A673 (cell line): ENCODE measurements around the gene IL36B. TPM values are rescaled to one million over a fixed set of nuclear protein-coding genes. Genes with fewer than 3 reads are reported as not detected.

Experiments used
- BruUV-seq: library from RNA; stranded (reverse); fragments of 400-500 nt; replicated peaks from 2 replicates; lab custom pipeline; 2021; lab: Mats Ljungman, UMichigan
- CTCF ChIA-PET: fragments of 300-600 bp; sonication (Branson Sonifier 250); formaldehyde crosslinking; loops from one replicate; lab custom pipeline; 2022; ENCODE audit warnings: antibody characterized with exemption; lab: Charles Lee
- POLR2A ChIA-PET: fragments of 300-600 bp; sonication (Branson Sonifier 250); formaldehyde crosslinking; loops from one replicate; lab custom pipeline; 2022; ENCODE audit warnings: antibody characterized with exemption; ENCODE audit not compliant: low non-redundant PET; lab: Charles Lee
- DNase-seq: peaks from one replicate; pipeline ENCODE4 v3.0.0-alpha.2; 2015; ENCODE audit warnings: low spot score
- H3K27ac ChIP-seq: fragments of 200-600 bp; sonication (generic); 2 replicates; pipeline ENCODE4 v1.5.1; 2016; ENCODE audit warnings: mixed run types, low read depth, mild to moderate bottlenecking, mixed read lengths, antibody characterized with exemption, low read length; ENCODE audit not compliant: poor library complexity, severe bottlenecking
- H3K27me3 ChIP-seq: fragments of 200-600 bp; sonication (generic); replicated peaks from 2 replicates; pipeline ENCODE4 v1.6.1; 2017; ENCODE audit warnings: mixed run types, low read depth, mild to moderate bottlenecking, mixed read lengths, antibody characterized with exemption, low read length; ENCODE audit not compliant: insufficient read depth, poor library complexity
- H3K36me3 ChIP-seq: fragments of 200-600 bp; sonication (generic); 2 replicates; pipeline ENCODE4 v1.6.1; 2016; ENCODE audit warnings: mixed run types, mild to moderate bottlenecking, mixed read lengths, antibody characterized with exemption, low read length; ENCODE audit not compliant: insufficient read depth, poor library complexity, severe bottlenecking
- H3K4me1 ChIP-seq: fragments of 200-600 bp; sonication (generic); 2 replicates; pipeline ENCODE4 v1.6.1; 2017; ENCODE audit warnings: mixed run types, mild to moderate bottlenecking, mixed read lengths, antibody characterized with exemption, low read length; ENCODE audit not compliant: insufficient read depth, poor library complexity, severe bottlenecking
- H3K4me3 ChIP-seq: fragments of 200-600 bp; sonication (generic); 2 replicates; pipeline ENCODE4 v1.5.1; 2016; ENCODE audit warnings: low read depth, mixed run types, mild to moderate bottlenecking, mixed read lengths, low read length; ENCODE audit not compliant: poor library complexity, severe bottlenecking
- H3K9me3 ChIP-seq: fragments of 200-600 bp; sonication (generic); 2 replicates; pipeline ENCODE4 v1.6.1; 2016; ENCODE audit warnings: mixed run types, low read depth, mild to moderate bottlenecking, mixed read lengths, antibody characterized with exemption, low read length; ENCODE audit not compliant: poor library complexity, severe bottlenecking
- EZH2 ChIP-seq: fragments of 200-600 bp; sonication (generic); IDR thresholded peaks from 2 replicates; pipeline ENCODE4 v1.6.1; 2017; ENCODE audit warnings: borderline replicate concordance, low read depth, mild to moderate bottlenecking, mixed read lengths, antibody characterized with exemption, low read length; ENCODE audit not compliant: poor library complexity, severe bottlenecking
- intact Hi-C: fragments of 100-400 bp; cut with micrococcal nuclease; formaldehyde crosslinking; loops from one replicate; pipeline ENCODE4 v1.10.0; 2022; ENCODE audit not compliant: unreplicated experiment
- total RNA-seq: library from RNA; stranded (reverse); gene quantifications from 2 replicates; pipeline ENCODE4 v1.2.3, GENCODE V29; 2021
- TF ChIP-seq, protein P1 (sequence below): fragments of 300-800, 200-600 bp; sonication (generic); conservative IDR thresholded peaks from 2 replicates; pipeline ENCODE4 v1.5.1; 2017; ENCODE audit warnings: low read depth, mild to moderate bottlenecking, antibody characterized with exemption, low read length, moderate library complexity, mixed read lengths

Gene IL36B
- total RNA-seq, 1 experiment from 2014 or later = not detected

DNA sequence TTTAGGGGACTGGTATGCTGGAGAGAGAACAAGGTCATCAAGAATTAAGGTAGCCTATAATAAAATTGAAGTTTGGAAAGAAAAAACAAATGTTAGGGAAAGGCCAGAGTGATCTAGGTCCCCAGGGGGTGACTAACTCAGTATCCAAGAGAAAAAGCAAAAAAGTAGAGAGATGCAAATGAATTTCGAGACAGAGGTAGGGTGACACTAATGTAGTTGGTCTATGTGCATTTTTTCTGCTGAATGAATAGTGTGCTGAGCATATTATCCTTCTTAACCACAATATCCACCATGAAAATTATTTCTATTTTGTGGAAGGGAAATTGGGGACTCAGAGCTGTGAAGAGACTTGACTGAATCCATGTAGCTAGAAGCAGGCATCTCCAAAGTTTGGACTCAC, 37.6 kb downstream of the IL36B start:
- Histone ChIP-seq H3K36me3 (no peaks in the 10 kb centered on the region), H3K4me3 (no peak overlapping the region), H3K9me3 (no peaks in the 10 kb centered on the region), H3K4me1 (no peaks in the 10 kb centered on the region), H3K27ac (no peak overlapping the region), H3K27me3 (peaks cover 25% of the 10 kb centered on the region)
- POLR2A ChIA-PET = no interaction called here
- intact Hi-C loops = no loop called here
- CTCF ChIA-PET = no interaction called here
- BruUV-seq = no TSS peak
- TF ChIP-seq, protein P1, sequence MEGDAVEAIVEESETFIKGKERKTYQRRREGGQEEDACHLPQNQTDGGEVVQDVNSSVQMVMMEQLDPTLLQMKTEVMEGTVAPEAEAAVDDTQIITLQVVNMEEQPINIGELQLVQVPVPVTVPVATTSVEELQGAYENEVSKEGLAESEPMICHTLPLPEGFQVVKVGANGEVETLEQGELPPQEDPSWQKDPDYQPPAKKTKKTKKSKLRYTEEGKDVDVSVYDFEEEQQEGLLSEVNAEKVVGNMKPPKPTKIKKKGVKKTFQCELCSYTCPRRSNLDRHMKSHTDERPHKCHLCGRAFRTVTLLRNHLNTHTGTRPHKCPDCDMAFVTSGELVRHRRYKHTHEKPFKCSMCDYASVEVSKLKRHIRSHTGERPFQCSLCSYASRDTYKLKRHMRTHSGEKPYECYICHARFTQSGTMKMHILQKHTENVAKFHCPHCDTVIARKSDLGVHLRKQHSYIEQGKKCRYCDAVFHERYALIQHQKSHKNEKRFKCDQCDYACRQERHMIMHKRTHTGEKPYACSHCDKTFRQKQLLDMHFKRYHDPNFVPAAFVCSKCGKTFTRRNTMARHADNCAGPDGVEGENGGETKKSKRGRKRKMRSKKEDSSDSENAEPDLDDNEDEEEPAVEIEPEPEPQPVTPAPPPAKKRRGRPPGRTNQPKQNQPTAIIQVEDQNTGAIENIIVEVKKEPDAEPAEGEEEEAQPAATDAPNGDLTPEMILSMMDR = no peak
- TF ChIP-seq EZH2 = no peak
- DNase-seq = no peak

DNA sequence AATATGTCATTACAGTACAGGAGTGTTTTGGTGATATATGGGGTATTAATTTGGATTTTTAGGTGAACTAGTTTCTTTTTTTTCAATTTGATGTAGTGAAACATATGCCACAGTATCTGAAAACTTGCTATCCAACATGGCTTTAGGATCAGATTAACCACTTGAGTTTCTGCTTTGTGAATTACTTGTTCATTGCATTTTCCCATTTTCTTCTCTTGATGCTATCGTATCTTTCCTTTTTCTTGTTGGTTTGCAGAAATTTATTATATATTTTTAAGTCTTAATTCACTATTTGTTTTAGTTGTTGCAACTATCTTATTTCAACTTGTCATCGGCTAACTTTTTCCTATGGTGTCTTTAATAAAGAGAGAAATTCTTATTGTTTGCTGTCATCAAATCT, 38.6 kb downstream of the IL36B start:
- Histone ChIP-seq H3K4me1 (no peaks in the 10 kb centered on the region), H3K9me3 (no peaks in the 10 kb centered on the region), H3K27ac (no peak overlapping the region), H3K36me3 (no peaks in the 10 kb centered on the region), H3K4me3 (no peak overlapping the region), H3K27me3 (peaks cover 25% of the 10 kb centered on the region)
- ChIA-PET POLR2A (no interaction called here), CTCF (no interaction called here)
- TF ChIP-seq, protein P1 = no peak
- TF ChIP-seq EZH2 = no peak
- DNase-seq = no peak
- intact Hi-C loops = no loop called here
- BruUV-seq = no TSS peak

DNA sequence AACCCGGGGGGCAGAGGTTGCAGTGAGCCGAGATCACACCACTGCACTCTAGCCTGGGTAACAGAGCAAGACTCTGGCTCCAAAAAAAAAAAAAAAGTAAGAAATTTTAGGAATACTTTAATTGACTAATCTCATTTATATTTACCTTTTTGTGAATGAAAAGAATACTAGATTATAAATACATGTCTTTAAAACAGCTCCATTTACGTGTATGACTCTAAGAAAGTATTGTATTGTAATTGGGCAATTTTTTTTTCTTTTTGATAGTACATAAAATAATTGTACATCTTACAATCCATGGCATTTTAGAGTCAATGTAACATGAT, 39.4 kb downstream of the IL36B start:
- no peak overlapping the region for H3K27ac ChIP-seq
- H3K27me3 ChIP-seq = peaks cover 25% of the 10 kb centered on the region
- H3K4me1 ChIP-seq = no peaks in the 10 kb centered on the region
- TF ChIP-seq, protein P1 = no peak
- TF ChIP-seq EZH2 = no peak
- H3K9me3 ChIP-seq = no peaks in the 10 kb centered on the region
- POLR2A ChIA-PET = no interaction called here
- intact Hi-C loops = no loop called here
- no peak for DNase-seq
- CTCF ChIA-PET = no interaction called here
- no TSS peak for BruUV-seq
- no peaks in the 10 kb centered on the region for H3K36me3 ChIP-seq
- H3K4me3 ChIP-seq = no peak overlapping the region
